Gastroesophageal sphincter (tissue), 4 donors: ENCODE data around the gene SDC1. TPM values are rescaled to one million over a fixed set of nuclear protein-coding genes. Genes with fewer than 3 reads are reported as not detected.

Experiments used
- ATAC-seq: fragments of 150-250 bp; one replicate; pipeline ENCODE4 v1.9.1; 2016; ENCODE audit warnings: mild to moderate bottlenecking, moderate library complexity
- H3K27ac ChIP-seq, 4 donors: fragments of 200-600 bp; sonication (generic) in 3 of 4; 1 replicate in 3 of 4; 2 replicates in 1 of 4; pipeline ENCODE4 v1.5.1; 2016 to 2019
- H3K27me3 ChIP-seq: fragments of 200-600 bp; sonication (generic); one replicate; pipeline ENCODE4 v1.5.1; 2019
- H3K36me3 ChIP-seq, 2 donors: fragments of 200-600 bp; sonication (generic); one replicate each; pipeline ENCODE4 v1.5.1; 2019; ENCODE audit warnings: control low read depth in 1 of 2
- H3K4me1 ChIP-seq, 3 donors: fragments of 200-600 bp; sonication (generic); 1 replicate in 2 of 3; 2 replicates in 1 of 3; pipeline ENCODE4 v1.5.1; 2016 to 2019; ENCODE audit warnings: control low read depth in 2 of 3
- H3K4me3 ChIP-seq, 2 donors: fragments of 200-600 bp; sonication (generic); one replicate each; pipeline ENCODE4 v1.5.1; 2019; ENCODE audit warnings: mild to moderate bottlenecking in 1 of 2, moderate library complexity in 1 of 2
- H3K9me3 ChIP-seq, 3 donors: fragments of 200-600 bp; sonication (generic); one replicate each; pipeline ENCODE4 v1.5.1; 2017 to 2019; ENCODE audit warnings: control low read depth in 2 of 3
- CTCF ChIP-seq, 4 experiments: fragments of 200-600 bp in 2 of 4; fragments of 450-650 bp in 2 of 4; sonication (generic) in 1 of 4; IDR thresholded peaks; one replicate each; pipeline ENCODE4 v1.5.1; 2017 to 2019; ENCODE audit warnings: antibody characterized with exemption in 4 of 4, mild to moderate bottlenecking in 2 of 4, moderate library complexity in 2 of 4
- EP300 ChIP-seq: sonication (generic); formaldehyde crosslinking; IDR thresholded peaks from one replicate; pipeline ENCODE4 v1.6.1; 2017; ENCODE audit warnings: antibody characterized with exemption, mild to moderate bottlenecking
- POLR2A ChIP-seq, 2 donors: fragments of 450-650 bp; IDR thresholded peaks; one replicate each; pipeline ENCODE4 v1.6.1; 2017; ENCODE audit warnings: antibody characterized with exemption in 2 of 2, mild to moderate bottlenecking in 2 of 2, moderate library complexity in 1 of 2
- POLR2AphosphoS5 ChIP-seq: sonication (generic); formaldehyde crosslinking; IDR thresholded peaks from one replicate; pipeline ENCODE4 v1.6.1; 2017; ENCODE audit warnings: antibody characterized with exemption
- WGBS, 2 donors: methylation state at CpG; one replicate each; pipeline ENCODE4 v1.1.5; 2018; ENCODE audit warnings: low coverage in 1 of 2; 5-methylcytosine and 5-hydroxymethylcytosine counted together
- total RNA-seq, 4 donors: library from RNA; depleted of rRNA; stranded (reverse); fragments of >200 nt; gene quantifications; one replicate each; pipeline ENCODE4 v1.1.0, GENCODE V29; 2016

SDC1 gene
- total RNA-seq, 4 donors from 2014 or later = 1.1 to 29.5 (median 1.8) TPM

DNA sequence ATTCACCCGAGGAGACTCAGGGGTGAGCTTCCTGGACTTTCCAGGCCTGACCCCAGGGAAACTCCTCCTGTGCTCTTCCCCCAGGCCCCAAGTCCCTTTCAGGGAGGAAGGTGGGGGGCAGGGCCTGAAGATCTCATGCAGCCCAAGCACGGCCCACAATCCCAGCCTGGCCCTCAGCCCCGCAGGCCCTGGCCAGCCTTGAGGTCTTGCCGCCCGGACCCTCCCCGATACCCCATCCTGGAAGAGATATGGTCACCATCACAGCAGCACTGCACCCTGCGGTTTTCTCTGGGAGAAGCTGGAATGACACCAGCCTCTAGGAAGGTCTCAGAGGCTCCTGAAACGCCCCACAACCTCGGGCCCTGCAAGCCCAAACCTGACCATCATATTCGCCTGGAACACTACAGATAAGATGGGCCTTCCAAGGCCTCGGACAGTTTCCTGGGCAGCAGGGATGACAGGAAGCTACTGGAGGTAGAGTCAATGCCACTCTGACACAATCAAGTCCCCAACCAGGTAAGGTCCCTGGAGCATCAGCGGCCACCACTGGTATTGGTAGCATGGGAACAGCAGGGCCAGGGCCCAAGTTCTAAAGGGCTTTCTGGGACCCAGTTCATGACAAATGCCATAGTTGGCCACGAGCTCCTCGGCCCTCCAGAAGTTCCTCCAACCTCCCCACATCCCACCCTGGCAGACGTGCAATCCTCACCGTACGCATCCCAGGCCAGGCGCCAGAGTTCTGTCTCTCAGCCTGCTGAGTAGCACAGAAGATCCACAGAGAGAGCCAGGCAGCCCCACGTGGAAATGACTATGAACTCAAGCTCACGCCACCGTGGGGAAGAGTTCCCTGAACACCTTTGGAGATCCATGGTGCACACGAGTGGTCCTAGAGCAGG is 8.6 kb downstream of the SDC1 start:
- no peaks in the 10 kb centered on the region for H3K4me1 ChIP-seq
- H3K27ac ChIP-seq = no peak overlapping the region
- no peaks in the 10 kb centered on the region for H3K36me3 ChIP-seq
- WGBS, 2 donors = 96% methylated on average over 4 of the region's 22 CpGs; no CpG with 5 or more reads in 1 of the 2 donors
- no peaks in the 10 kb centered on the region for H3K27me3 ChIP-seq
- ATAC-seq = no peak
- H3K9me3 ChIP-seq = no peaks in the 10 kb centered on the region
- TF ChIP-seq POLR2AphosphoS5 (no peak), CTCF (IDR thresholded peaks at IDR 0.05) (no peak), POLR2A (IDR thresholded peaks at IDR 0.05) (no peak), EP300 (no peak)
- H3K4me3 ChIP-seq = no peak overlapping the region

GRCh38 chr2:20215183-20216040 is 9.5 kb downstream of the SDC1 start:
- WGBS, 2 donors = 60% methylated on average over 1 of the region's 13 CpGs; no CpG with 5 or more reads in 1 of the 2 donors
- Histone ChIP-seq H3K27me3 (no peaks in the 10 kb centered on the region), H3K9me3 (no peaks in the 10 kb centered on the region), H3K27ac (no peak overlapping the region), H3K4me3 (no peak overlapping the region), H3K36me3 (no peaks in the 10 kb centered on the region), H3K4me1 (no peaks in the 10 kb centered on the region)
- ATAC-seq = no peak
- TF ChIP-seq CTCF (IDR thresholded peaks at IDR 0.05) (no peak), POLR2AphosphoS5 (no peak), EP300 (no peak), POLR2A (IDR thresholded peaks at IDR 0.05) (no peak)

DNA sequence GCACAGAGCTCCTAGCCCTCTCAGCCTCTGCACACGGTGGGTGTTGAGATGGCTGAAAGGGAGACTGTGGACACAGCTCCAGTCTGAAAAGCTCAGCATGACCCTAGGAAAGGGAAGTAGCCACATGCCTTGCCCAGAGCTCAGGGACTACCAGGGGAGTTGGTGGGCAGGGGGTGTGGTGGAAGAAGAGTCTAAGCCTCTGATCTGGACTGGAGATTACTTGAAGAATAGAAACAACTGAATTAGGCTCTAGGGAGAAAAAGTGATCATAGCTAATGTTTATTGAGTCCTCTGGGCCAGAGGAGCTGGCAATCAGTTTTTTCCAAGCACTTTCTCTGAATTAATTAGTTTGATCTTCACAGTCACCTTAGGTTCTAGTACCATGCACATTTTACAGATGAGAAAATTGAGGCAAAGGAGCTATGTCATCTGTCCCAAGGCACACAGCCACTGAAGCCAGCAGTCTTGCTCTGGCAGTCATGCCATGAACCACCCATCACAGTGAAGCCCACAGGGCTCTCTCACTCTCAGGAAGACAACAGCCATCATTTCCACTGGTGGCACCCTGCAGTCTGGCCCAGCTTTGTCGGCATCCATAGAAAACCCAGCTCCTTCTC is 10.3 kb downstream of the SDC1 start:
- TF ChIP-seq CTCF (IDR thresholded peaks at IDR 0.05) (no peak), POLR2AphosphoS5 (no peak), EP300 (no peak), POLR2A (IDR thresholded peaks at IDR 0.05) (no peak)
- ATAC-seq = no peak
- Histone ChIP-seq H3K27ac (no peak overlapping the region), H3K36me3 (no peaks in the 10 kb centered on the region), H3K27me3 (no peaks in the 10 kb centered on the region), H3K4me3 (no peak overlapping the region), H3K9me3 (no peaks in the 10 kb centered on the region), H3K4me1 (no peaks in the 10 kb centered on the region)
- WGBS, 2 donors = no CpG with 5 or more reads among the region's 2 CpGs

DNA sequence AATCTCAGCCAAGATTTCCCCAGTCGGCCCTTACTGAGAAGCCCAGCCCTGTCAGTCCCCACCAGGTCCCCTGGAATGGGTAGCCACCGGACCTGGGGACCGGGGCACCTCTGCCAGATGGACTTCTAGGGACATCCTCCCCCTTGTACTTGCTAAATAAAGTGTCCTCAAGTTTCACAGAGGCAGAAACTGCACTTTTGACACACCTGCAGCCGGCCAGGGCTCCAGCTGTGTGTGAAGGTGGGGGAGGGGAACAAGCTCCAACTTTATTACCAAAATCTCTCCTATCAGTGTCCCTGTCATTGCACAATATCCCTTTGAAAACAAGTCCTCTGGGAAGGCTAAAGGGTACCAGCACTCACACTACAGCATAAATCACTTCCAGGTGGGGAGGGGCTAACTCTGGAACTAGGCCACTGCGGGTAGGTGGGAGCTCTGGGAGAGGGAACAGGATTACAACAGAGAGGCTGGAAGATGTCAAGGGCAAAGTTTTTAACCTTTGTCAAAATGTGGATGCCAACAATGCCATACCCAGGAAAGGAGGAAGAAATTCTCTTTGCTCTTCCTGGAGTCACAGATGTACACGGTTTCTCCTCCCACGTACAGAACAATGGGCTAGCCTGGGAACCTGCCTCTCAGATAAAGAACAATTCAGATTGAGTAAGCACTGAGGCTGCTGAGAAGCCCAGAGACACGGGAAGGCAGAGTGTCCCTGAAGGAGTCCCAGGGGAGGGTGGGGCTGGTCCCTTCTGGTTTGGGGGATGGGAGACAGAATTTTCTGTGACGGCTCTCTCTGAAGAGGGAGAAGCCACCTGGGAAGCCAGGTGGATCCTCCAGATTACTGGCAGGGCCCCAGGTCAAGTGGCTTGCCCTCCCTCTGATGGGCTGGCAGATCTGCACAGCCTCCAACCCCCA is 11.0 kb downstream of the SDC1 start:
- WGBS, 2 donors = 63 to 80% methylated on average over 3 to 5 of the region's 9 CpGs
- no peak overlapping the region for H3K27ac ChIP-seq

More for the DNA sequence above, 11.0 kb downstream of the SDC1 start:
- Histone ChIP-seq H3K4me3 (no peak overlapping the region), H3K4me1 (no peaks in the 10 kb centered on the region), H3K9me3 (no peaks in the 10 kb centered on the region), H3K27me3 (no peaks in the 10 kb centered on the region), H3K36me3 (no peaks in the 10 kb centered on the region)
- no peak for ATAC-seq
- TF ChIP-seq POLR2AphosphoS5 (no peak), POLR2A (IDR thresholded peaks at IDR 0.05) (no peak), CTCF (IDR thresholded peaks at IDR 0.05) (no peak), EP300 (no peak)
